GM18868 (cell line): Measurements from ENCODE around the gene SMO.
"Not testable (repeated sequence)": the region's sequence is repeated elsewhere in the genome, so short reads cannot be mapped to it uniquely, and the experiment has no call there.

Source experiments
- ATAC-seq: cut with Tn5 transposase; IDR thresholded peaks from one replicate; pipeline ENCODE4 v1.9.1; 2021; ENCODE audit warnings: mild to moderate bottlenecking, moderate library complexity; ENCODE audit not compliant: unreplicated experiment

SMO gene

GRCh38 chr7:129169171-129169671, 19.2 kb upstream of the SMO start:
- ATAC-seq, result no peak

- peak; percentile 64 for ATAC-seq
These were observed 18.6 kb upstream of the SMO start for GRCh38 chr7:129169686-129170440.

- no peak for ATAC-seq
These were observed 17.9 kb upstream of the SMO start for GRCh38 chr7:129170441-129171021.

GRCh38 chr7:129173861-129174260, 14.6 kb upstream of the SMO start:
- not testable (repeated sequence) for ATAC-seq

- ATAC-seq, result no peak
These were observed 11.3 kb upstream of the SMO start for GRCh38 chr7:129176916-129177710.

GRCh38 chr7:129184981-129185670, 3.3 kb upstream of the SMO start:
- no peak for ATAC-seq

GRCh38 chr7:129186749-129187260, 1.6 kb upstream of the SMO start:
- ATAC-seq, result no peak

- ATAC-seq, result no peak
These were observed 607 bp upstream of the SMO start for GRCh38 chr7:129187681-129188371.

GRCh38 chr7:129188892-129189660, 643 bp downstream of the SMO start:
- peak; percentile 37 for ATAC-seq

- ATAC-seq, result no peak
These were observed 1.4 kb downstream of the SMO start for GRCh38 chr7:129189661-129190310.

- ATAC-seq, result no peak
These were observed 2.8 kb downstream of the SMO start for GRCh38 chr7:129191272-129191671.

GRCh38 chr7:129193892-129194291, 5.5 kb downstream of the SMO start:
- ATAC-seq, result no peak

- ATAC-seq, result no peak
These were observed 9.3 kb downstream of the SMO start for GRCh38 chr7:129197771-129198170.

- no peak for ATAC-seq
These were observed 11.0 kb downstream of the SMO start for GRCh38 chr7:129199406-129199805.

- no peak for ATAC-seq
These were observed 13.8 kb downstream of the SMO start for GRCh38 chr7:129202058-129202777.

- no peak for ATAC-seq
These were observed 14.8 kb downstream of the SMO start for GRCh38 chr7:129203050-129203741.

GRCh38 chr7:129205126-129205818, 16.8 kb downstream of the SMO start:
- ATAC-seq, result no peak
